Activated T-helper 1 cell treated with anti-CD3 and anti-CD28 coated beads, Interleukin-2, amount 50 U/mL, for 16 hours (primary cell): ENCODE results near the gene AUTS2.

Experiments
- DNase-seq, 2 donors: peaks; one replicate each; pipeline ENCODE4 v3.0.0-alpha.2; 2020; ENCODE audit warnings: low read depth in 1 of 2, low spot score in 1 of 2

Gene AUTS2

GRCh38 chr7:70153933-70154332 is 555.7 kb downstream of the AUTS2 start:
- no peak for DNase-seq

GRCh38 chr7:70154521-70155180 is 556.4 kb downstream of the AUTS2 start:
- DNase-seq, result no peak

GRCh38 chr7:70156057-70156456 is 557.8 kb downstream of the AUTS2 start:
- DNase-seq, result no peak

GRCh38 chr7:70159121-70159520 is 560.8 kb downstream of the AUTS2 start:
- DNase-seq, result no peak

- no peak for DNase-seq
Observed at GRCh38 chr7:70165477-70166170, 567.3 kb downstream of the AUTS2 start.

GRCh38 chr7:70171369-70171920 is 573.2 kb downstream of the AUTS2 start:
- no peak for DNase-seq

GRCh38 chr7:70177166-70177565 is 578.9 kb downstream of the AUTS2 start:
- no peak for DNase-seq

- DNase-seq, result no peak
Observed at GRCh38 chr7:70178211-70178610, 579.9 kb downstream of the AUTS2 start.

- no peak for DNase-seq
Observed at GRCh38 chr7:70178787-70179186, 580.5 kb downstream of the AUTS2 start.

GRCh38 chr7:70182521-70182920 is 584.2 kb downstream of the AUTS2 start:
- DNase-seq, result no peak

GRCh38 chr7:70183278-70183677 is 585.0 kb downstream of the AUTS2 start:
- DNase-seq, result no peak

- DNase-seq, result no peak
Observed at GRCh38 chr7:70188901-70189650, 590.8 kb downstream of the AUTS2 start.

- no peak for DNase-seq
Observed at GRCh38 chr7:70189776-70190175, 591.5 kb downstream of the AUTS2 start.

- no peak for DNase-seq
Observed at GRCh38 chr7:70190281-70190680, 592.0 kb downstream of the AUTS2 start.

GRCh38 chr7:70193514-70193913 is 595.2 kb downstream of the AUTS2 start:
- DNase-seq, result no peak

GRCh38 chr7:70208236-70209063 is 610.2 kb downstream of the AUTS2 start:
- no peak for DNase-seq

GRCh38 chr7:70210200-70210935 is 612.1 kb downstream of the AUTS2 start:
- no peak for DNase-seq

- no peak for DNase-seq
Observed at GRCh38 chr7:70210936-70211310, 612.6 kb downstream of the AUTS2 start.

- no peak for DNase-seq
Observed at GRCh38 chr7:70212281-70212680, 614.0 kb downstream of the AUTS2 start.

- DNase-seq, result no peak
Observed at GRCh38 chr7:70214071-70214470, 615.8 kb downstream of the AUTS2 start.
